ENCODE data around the gene C16orf89. TPM values are rescaled to one million over a fixed set of nuclear protein-coding genes. Genes with fewer than 3 reads are reported as not detected.
A peak's percentile ranks its signal among the peaks of the same experiment; 100 is the strongest.
"Not testable (repeated sequence)": the region's sequence is repeated elsewhere in the genome, so short reads cannot be mapped to it uniquely, and the experiment has no call there.

Gene C16orf89
- 6.1 TPM for total RNA-seq
- long read RNA-seq, partial matches to known transcripts = 1 of 3 reads
- long read RNA-seq, other reads (novel, unspliced or antisense) = 0 of 3 reads

GRCh38 chr16:5065813-5066212 is at the start of gene C16orf89:
Gene C16orf89, minus strand, starts transcription at chr16:5065956. Its CDS starts 48 bp downstream, at chr16:5065908.
- intact Hi-C loops (cut with DNase I) = no loop called here
- ATAC-seq (ENCODE audit: poor library complexity) (no peak), DNase-seq (peak; percentile 57)

GRCh38 chr16:5110933-5111332 is 45.2 kb upstream of the C16orf89 start:
- ATAC-seq (ENCODE audit: poor library complexity); DNase-seq; intact Hi-C loops (cut with DNase I): not testable (repeated sequence)

- intact Hi-C loops (cut with DNase I) = no loop called here
- DNase-seq = peak; percentile 66
- ATAC-seq (ENCODE audit: poor library complexity) = peak; percentile 83
Measured at GRCh38 chr16:5108505-5109158, 42.9 kb upstream of the C16orf89 start.

- intact Hi-C loops (cut with DNase I); ATAC-seq (ENCODE audit: poor library complexity); DNase-seq: not testable (repeated sequence)
Measured at GRCh38 chr16:5105039-5105438, 39.3 kb upstream of the C16orf89 start.

GRCh38 chr16:5103296-5104032 is 37.7 kb upstream of the C16orf89 start:
- DNase-seq; intact Hi-C loops (cut with DNase I); ATAC-seq (ENCODE audit: poor library complexity): not testable (repeated sequence)

GRCh38 chr16:5099174-5099573 is 33.4 kb upstream of the C16orf89 start:
- intact Hi-C loops (cut with DNase I); DNase-seq; ATAC-seq (ENCODE audit: poor library complexity): not testable (repeated sequence)

- intact Hi-C loops (cut with DNase I) = not testable (repeated sequence)
Measured at GRCh38 chr16:5098221-5099159, 32.7 kb upstream of the C16orf89 start.

DNA sequence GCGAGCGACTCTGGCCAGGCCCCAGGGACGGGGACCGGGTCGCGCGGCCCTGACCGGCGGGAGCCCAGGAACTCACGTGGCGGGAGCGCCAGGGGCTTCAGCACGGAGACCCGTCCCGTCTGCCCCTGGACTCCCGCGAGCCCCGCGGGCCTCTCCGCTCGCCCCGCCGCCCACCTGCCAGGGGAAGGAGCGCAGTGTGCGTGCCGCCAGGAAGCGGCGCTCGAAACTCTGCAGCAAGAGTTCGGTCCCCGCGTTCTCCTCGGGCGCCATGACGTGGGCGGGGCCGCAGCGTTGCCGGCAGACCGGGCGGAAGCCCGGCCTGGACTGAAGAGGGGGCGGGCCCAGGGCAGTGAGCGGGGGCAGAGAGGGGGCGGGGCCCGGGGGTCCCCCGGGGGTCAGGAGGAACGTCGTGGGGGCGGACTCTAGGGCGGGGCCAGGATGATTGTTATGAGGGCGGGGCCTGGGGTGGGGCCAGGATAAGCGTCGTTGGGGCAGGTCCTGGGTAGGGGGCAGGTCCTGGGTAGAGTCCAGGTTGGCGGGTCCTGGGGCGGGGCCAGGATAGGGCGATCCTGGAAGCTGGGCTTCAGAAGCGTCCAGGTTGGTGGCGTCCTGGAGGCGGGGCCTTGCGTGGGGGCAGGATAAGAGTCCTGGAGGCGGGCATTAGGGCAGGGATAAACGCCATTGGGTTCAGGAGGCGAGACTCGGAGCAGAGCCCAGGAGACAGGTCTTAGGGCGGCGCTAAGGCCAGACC is 31.9 kb upstream of the C16orf89 start, which contains the start of gene EEF2KMT:
Gene EEF2KMT (minus strand): TSS at position 326 of the 751 bp plus-strand sequence. CDS start 56 bp downstream, at position 270.
- ATAC-seq (ENCODE audit: poor library complexity) = peak; percentile 100
- intact Hi-C loops (cut with DNase I) = not testable (repeated sequence)
- peak; percentile 100 for DNase-seq

More at GRCh38 chr16:5098221-5099159, 32.7 kb upstream of the C16orf89 start:
- ATAC-seq (ENCODE audit: poor library complexity) = not testable (repeated sequence)
- DNase-seq = peak; percentile 89

GRCh38 chr16:5097061-5097469 is 31.3 kb upstream of the C16orf89 start:
- intact Hi-C loops (cut with DNase I); DNase-seq; ATAC-seq (ENCODE audit: poor library complexity): not testable (repeated sequence)

- ATAC-seq (ENCODE audit: poor library complexity); DNase-seq; intact Hi-C loops (cut with DNase I): not testable (repeated sequence)
Measured at GRCh38 chr16:5096437-5097060, 30.8 kb upstream of the C16orf89 start.

- intact Hi-C loops (cut with DNase I); DNase-seq; ATAC-seq (ENCODE audit: poor library complexity): not testable (repeated sequence)
Measured at GRCh38 chr16:5095145-5095830, 29.5 kb upstream of the C16orf89 start.

DNA sequence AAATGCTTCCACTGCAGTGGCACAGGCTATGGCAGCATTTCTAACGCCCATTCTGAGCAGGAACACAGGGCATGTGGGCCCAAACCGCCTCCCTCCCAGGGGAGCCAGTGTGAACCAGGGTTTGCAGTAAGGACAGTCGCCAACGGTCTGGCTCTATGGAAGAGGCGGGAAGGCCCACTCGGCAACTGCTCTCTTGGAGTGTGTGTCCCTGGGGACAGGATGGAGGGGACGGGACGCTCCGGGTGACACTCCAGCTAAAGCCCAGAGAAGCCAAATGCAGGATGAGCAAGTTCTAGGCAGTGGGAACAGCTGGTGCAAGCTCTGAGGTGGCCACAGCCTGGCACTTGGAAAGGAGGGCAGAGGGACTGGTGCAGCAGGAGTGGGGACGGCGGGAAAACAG is 28.0 kb upstream of the C16orf89 start:
- intact Hi-C loops (cut with DNase I) = not testable (repeated sequence)

DNA sequence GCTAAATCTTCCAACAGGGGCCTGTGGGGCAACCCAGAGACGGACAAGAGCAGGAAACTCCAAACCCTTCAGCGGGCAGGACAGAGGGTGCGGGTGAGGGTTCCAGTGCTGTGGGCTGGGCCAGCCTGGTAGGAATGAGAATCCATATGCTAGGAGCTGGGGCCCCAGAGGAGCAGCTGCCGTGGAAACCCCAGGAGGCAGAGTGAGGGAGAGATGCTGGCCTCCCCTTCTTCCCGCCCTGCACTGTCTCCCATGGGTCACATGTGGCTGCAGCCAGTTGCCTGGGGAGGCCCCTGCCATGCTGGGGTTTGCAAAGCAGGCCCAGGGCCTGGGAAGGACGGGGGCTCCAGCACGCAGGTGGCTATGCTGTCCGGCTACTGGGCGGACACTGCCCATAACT is 27.3 kb upstream of the C16orf89 start:
- intact Hi-C loops (cut with DNase I); DNase-seq; ATAC-seq (ENCODE audit: poor library complexity): not testable (repeated sequence)

More for the DNA sequence above, 28.0 kb upstream of the C16orf89 start:
- ATAC-seq (ENCODE audit: poor library complexity); DNase-seq: not testable (repeated sequence)

DNA sequence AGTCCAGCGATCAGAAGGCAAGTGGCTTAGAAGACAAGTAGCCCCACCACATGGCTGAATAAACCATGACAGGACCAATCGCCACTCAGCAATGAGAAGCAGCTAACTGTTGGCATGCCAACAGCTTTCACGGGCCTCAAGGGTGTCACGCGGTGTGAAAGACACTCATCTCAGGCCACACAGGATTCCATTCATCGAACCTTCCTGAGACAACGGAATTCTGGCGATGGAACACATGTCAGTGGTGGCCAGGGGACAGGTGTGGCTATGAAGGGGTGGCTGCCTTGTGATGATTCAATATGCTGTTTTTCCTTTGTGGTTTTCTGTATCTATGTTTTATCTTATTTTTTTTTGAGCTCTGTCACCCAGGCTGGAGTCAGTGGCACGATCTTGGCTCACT is 24.8 kb upstream of the C16orf89 start:
- DNase-seq; intact Hi-C loops (cut with DNase I); ATAC-seq (ENCODE audit: poor library complexity): not testable (repeated sequence)

GRCh38 chr16:5089911-5090555 is 24.3 kb upstream of the C16orf89 start:
- DNase-seq; intact Hi-C loops (cut with DNase I); ATAC-seq (ENCODE audit: poor library complexity): not testable (repeated sequence)

DNA sequence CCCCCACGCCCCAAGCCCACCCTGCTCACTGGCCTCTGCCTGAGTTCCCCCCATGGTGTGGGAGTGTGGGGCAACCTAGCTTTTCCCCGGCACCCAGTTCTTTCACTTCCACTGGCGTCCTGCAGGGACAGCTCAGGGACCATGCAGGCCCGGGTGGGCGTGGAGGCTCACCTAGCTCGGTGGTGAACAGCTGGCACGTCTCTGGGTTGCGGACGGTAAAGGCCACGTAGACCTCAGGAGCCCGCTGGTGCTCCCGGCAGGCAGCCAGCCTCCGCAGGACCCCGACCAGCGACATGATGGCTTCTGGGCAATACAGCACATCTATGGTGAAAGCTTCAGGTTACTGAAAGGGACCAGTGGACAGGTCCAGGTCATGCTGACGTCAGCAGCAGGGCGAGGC is 23.2 kb upstream of the C16orf89 start:
- ATAC-seq (ENCODE audit: poor library complexity); DNase-seq; intact Hi-C loops (cut with DNase I): not testable (repeated sequence)

Measured in Right ventricle myocardium superior (tissue), 1 donor.